MM.1S (cell line): Measurements from ENCODE around the gene ABTB2.

Experiments used
- DNase-seq: peaks from one replicate; pipeline ENCODE4 v3.0.0-alpha.2; 2015
- H2AFZ ChIP-seq: fragments of 300-600 bp; sonication (generic); 2 replicates; pipeline ENCODE4 v1.6.0; 2016; ENCODE audit warnings: antibody characterized with exemption, low read length
- H3F3A ChIP-seq: fragments of 300-600 bp; sonication (generic); 2 replicates; pipeline ENCODE4 v1.6.1; 2016; ENCODE audit warnings: mild to moderate bottlenecking, antibody characterized with exemption, low read length, moderate library complexity, mixed read lengths; ENCODE audit not compliant: insufficient read depth
- H3K27ac ChIP-seq: fragments of 300-600 bp; sonication (generic); 2 replicates; pipeline ENCODE4 v1.5.1; 2016; ENCODE audit warnings: mild to moderate bottlenecking, low read length
- H3K27me3 ChIP-seq: fragments of 300-600 bp; sonication (generic); replicated peaks from 2 replicates; pipeline ENCODE4 v1.6.0; 2016; ENCODE audit warnings: low read length; ENCODE audit not compliant: insufficient read depth
- H3K36me3 ChIP-seq: fragments of 300-600 bp; sonication (generic); replicated peaks from 2 replicates; pipeline ENCODE4 v1.6.1; 2016; ENCODE audit warnings: mild to moderate bottlenecking, low read length, mixed read lengths; ENCODE audit not compliant: insufficient read depth
- H3K4me1 ChIP-seq: fragments of 300-600 bp; sonication (generic); 2 replicates; pipeline ENCODE4 v1.6.1; 2016; ENCODE audit warnings: low read length, mixed read lengths
- H3K4me2 ChIP-seq: fragments of 300-600 bp; sonication (generic); 2 replicates; pipeline ENCODE4 v1.6.0; 2016; ENCODE audit warnings: low read depth, low read length
- H3K4me3 ChIP-seq: fragments of 300-600 bp; sonication (generic); 2 replicates; pipeline ENCODE4 v1.5.1; 2016; ENCODE audit warnings: low read length, mixed read lengths
- H3K79me2 ChIP-seq: fragments of 300-600 bp; sonication (generic); 2 replicates; pipeline ENCODE4 v1.6.1; 2016; ENCODE audit warnings: mixed run types, low read length, mixed read lengths
- H3K9ac ChIP-seq: fragments of 300-600 bp; sonication (generic); 2 replicates; pipeline ENCODE4 v1.6.1; 2016; ENCODE audit warnings: low read length, mixed read lengths
- H3K9me2 ChIP-seq: fragments of 300-600 bp; sonication (generic); replicated peaks from 2 replicates; pipeline ENCODE4 v1.6.1; 2016; ENCODE audit warnings: mild to moderate bottlenecking, low read length, mixed read lengths; ENCODE audit not compliant: insufficient read depth
- H3K9me3 ChIP-seq: fragments of 300-600 bp; sonication (generic); replicated peaks from 2 replicates; pipeline ENCODE4 v1.6.1; 2016; ENCODE audit warnings: mild to moderate bottlenecking, low read length, mixed read lengths; ENCODE audit not compliant: insufficient read depth
- H4K20me1 ChIP-seq: fragments of 300-600 bp; sonication (generic); 2 replicates; pipeline ENCODE4 v1.6.1; 2016; ENCODE audit warnings: mild to moderate bottlenecking, low read length, moderate library complexity, mixed read lengths; ENCODE audit not compliant: insufficient read depth
- CTCF ChIP-seq: fragments of 300-600 bp; sonication (generic); IDR thresholded peaks from 2 replicates; pipeline ENCODE4 v1.5.1; 2016; ENCODE audit warnings: antibody characterized with exemption, low read length, mixed read lengths
- EZH2 ChIP-seq: fragments of 300-600 bp; sonication (generic); optimal IDR thresholded peaks from 2 replicates; pipeline ENCODE3; 2017; ENCODE audit warnings: low read depth, mild to moderate bottlenecking, antibody characterized with exemption, low read length, mixed read lengths
- EZH2phosphoT487 ChIP-seq: fragments of 300-600 bp; sonication (generic); IDR thresholded peaks from 2 replicates; pipeline ENCODE4 v1.6.1; 2018; ENCODE audit warnings: antibody characterized with exemption, low read length

The ABTB2 gene

GRCh38 chr11:34280945-34281872 is 76.6 kb downstream of the ABTB2 start:
- no peaks in the 10 kb centered on the region for H4K20me1 ChIP-seq
- H3K27me3 ChIP-seq, result no peaks in the 10 kb centered on the region
- H3F3A ChIP-seq, result no peaks in the 10 kb centered on the region
- H3K9me2 ChIP-seq, result no peaks in the 10 kb centered on the region
- no peak overlapping the region for H3K9ac ChIP-seq
- H2AFZ ChIP-seq, result no peak overlapping the region
- H3K79me2 ChIP-seq, result no peaks in the 10 kb centered on the region
- no peaks in the 10 kb centered on the region for H3K4me1 ChIP-seq
- no peak overlapping the region for H3K27ac ChIP-seq
- no peak for DNase-seq
- no peak overlapping the region for H3K4me2 ChIP-seq
- H3K4me3 ChIP-seq, result no peak overlapping the region
- H3K9me3 ChIP-seq, result no peaks in the 10 kb centered on the region
- TF ChIP-seq EZH2phosphoT487 (no peak), CTCF (no peak), EZH2 (no peak)
- no peaks in the 10 kb centered on the region for H3K36me3 ChIP-seq

- DNase-seq, result no peak
- Histone ChIP-seq H3K79me2 (no peaks in the 10 kb centered on the region), H3K36me3 (no peaks in the 10 kb centered on the region), H3K27ac (no peak overlapping the region), H4K20me1 (no peaks in the 10 kb centered on the region), H2AFZ (no peak overlapping the region), H3K9me3 (no peaks in the 10 kb centered on the region), H3K27me3 (no peaks in the 10 kb centered on the region), H3F3A (no peaks in the 10 kb centered on the region), H3K9ac (no peak overlapping the region), H3K4me1 (no peaks in the 10 kb centered on the region), H3K4me3 (no peak overlapping the region), H3K4me2 (no peak overlapping the region), H3K9me2 (no peaks in the 10 kb centered on the region)
- no peak for TF ChIP-seq CTCF
- no peak for TF ChIP-seq EZH2
- TF ChIP-seq EZH2phosphoT487, result no peak
Measured at GRCh38 chr11:34278693-34279297, 79.0 kb downstream of the ABTB2 start.

- no peaks in the 10 kb centered on the region for H3K79me2 ChIP-seq
- H3K4me1 ChIP-seq, result no peaks in the 10 kb centered on the region
- H3K27ac ChIP-seq, result no peak overlapping the region
Measured at GRCh38 chr11:34278175-34278574, 79.6 kb downstream of the ABTB2 start.

More at GRCh38 chr11:34278175-34278574, 79.6 kb downstream of the ABTB2 start:
- Histone ChIP-seq H3K9ac (no peak overlapping the region), H2AFZ (no peak overlapping the region), H4K20me1 (no peaks in the 10 kb centered on the region), H3K9me2 (no peaks in the 10 kb centered on the region), H3K36me3 (no peaks in the 10 kb centered on the region), H3K27me3 (no peaks in the 10 kb centered on the region), H3K4me3 (no peak overlapping the region), H3K4me2 (no peak overlapping the region), H3K9me3 (no peaks in the 10 kb centered on the region), H3F3A (no peaks in the 10 kb centered on the region)
- no peak for TF ChIP-seq EZH2
- no peak for TF ChIP-seq CTCF
- no peak for TF ChIP-seq EZH2phosphoT487
- no peak for DNase-seq
